HEK293T (cell line): ENCODE measurements around the gene METTL2B.
"Not testable (repeated sequence)": the region's sequence is repeated elsewhere in the genome, so short reads cannot be mapped to it uniquely, and the experiment has no call there.

ENCODE experiments used
- CTCF ChIA-PET: fragments of 350-600 bp; formaldehyde crosslinking; extraction: SDS; loops from one replicate; lab custom pipeline; 2021; ENCODE audit warnings: antibody characterized with exemption, inconsistent platforms; lab: Yijun Ruan, JAX
- POLR2A ChIA-PET: fragments of 350-600 bp; formaldehyde crosslinking; extraction: SDS; loops from one replicate; lab custom pipeline; 2020; ENCODE audit warnings: antibody characterized with exemption, inconsistent platforms; lab: Yijun Ruan, JAX
- DNase-seq: peaks from one replicate; pipeline ENCODE4 v3.0.0; 2012; ENCODE audit warnings: mixed read lengths; ENCODE audit errors: extremely low spot score
- ARNT ChIP-seq: fragments of 450-650 bp; IDR thresholded peaks from 2 replicates; pipeline ENCODE4 v1.6.1; 2017; ENCODE audit warnings: mild to moderate bottlenecking
- BHLHE40 ChIP-seq: fragments of 450-650 bp; IDR thresholded peaks from 2 replicates; pipeline ENCODE4 v1.6.1; 2016; ENCODE audit warnings: mild to moderate bottlenecking, moderate library complexity, borderline replicate concordance
- CTBP1 ChIP-seq: fragments of 450-650 bp; IDR thresholded peaks from 2 replicates; pipeline ENCODE4 v1.6.1; 2016; ENCODE audit warnings: borderline replicate concordance
- ELF4 ChIP-seq: fragments of 450-650 bp; IDR thresholded peaks from 2 replicates; pipeline ENCODE4 v1.6.1; 2017; ENCODE audit warnings: antibody characterized with exemption
- FOXA1 ChIP-seq: fragments of 450-650 bp; IDR thresholded peaks from 2 replicates; pipeline ENCODE4 v1.6.1; 2016; ENCODE audit warnings: mild to moderate bottlenecking
- FOXK2 ChIP-seq: fragments of 450-650 bp; IDR thresholded peaks from 2 replicates; pipeline ENCODE4 v1.6.1; 2016; ENCODE audit warnings: mild to moderate bottlenecking
- FOXM1 ChIP-seq: fragments of 450-650 bp; IDR thresholded peaks from 2 replicates; pipeline ENCODE4 v1.6.1; 2017; ENCODE audit warnings: mild to moderate bottlenecking, borderline replicate concordance
- LEF1 ChIP-seq: fragments of 450-650 bp; IDR thresholded peaks from 2 replicates; pipeline ENCODE4 v1.6.1; 2017; ENCODE audit warnings: mild to moderate bottlenecking, borderline replicate concordance
- PKNOX1 ChIP-seq: fragments of 450-650 bp; IDR thresholded peaks from 2 replicates; pipeline ENCODE4 v1.6.1; 2016
- SP1 ChIP-seq: fragments of 450-650 bp; IDR thresholded peaks from 2 replicates; pipeline ENCODE4 v1.6.1; 2017
- SUZ12 ChIP-seq: fragments of 450-650 bp; IDR thresholded peaks from 2 replicates; pipeline ENCODE4 v1.6.1; 2016; ENCODE audit warnings: mild to moderate bottlenecking
- ZNF384 ChIP-seq: fragments of 450-650 bp; IDR thresholded peaks from 2 replicates; pipeline ENCODE4 v1.6.1; 2016

Gene METTL2B

GRCh38 chr7:128550920-128551319 lies 74.4 kb downstream of the METTL2B start:
- TF ChIP-seq PKNOX1, result no peak
- TF ChIP-seq BHLHE40, result no peak
- no peak for TF ChIP-seq ARNT
- no peak for TF ChIP-seq FOXA1
- no peak for TF ChIP-seq SP1
- TF ChIP-seq FOXM1, result no peak
- no peak for TF ChIP-seq FOXK2
- TF ChIP-seq LEF1, result no peak
- TF ChIP-seq SUZ12, result no peak
- TF ChIP-seq CTBP1, result no peak
- no peak for TF ChIP-seq ZNF384
- no peak for TF ChIP-seq ELF4
- no peak for DNase-seq
- ChIA-PET CTCF (no interaction called here), POLR2A (no interaction called here)

DNA sequence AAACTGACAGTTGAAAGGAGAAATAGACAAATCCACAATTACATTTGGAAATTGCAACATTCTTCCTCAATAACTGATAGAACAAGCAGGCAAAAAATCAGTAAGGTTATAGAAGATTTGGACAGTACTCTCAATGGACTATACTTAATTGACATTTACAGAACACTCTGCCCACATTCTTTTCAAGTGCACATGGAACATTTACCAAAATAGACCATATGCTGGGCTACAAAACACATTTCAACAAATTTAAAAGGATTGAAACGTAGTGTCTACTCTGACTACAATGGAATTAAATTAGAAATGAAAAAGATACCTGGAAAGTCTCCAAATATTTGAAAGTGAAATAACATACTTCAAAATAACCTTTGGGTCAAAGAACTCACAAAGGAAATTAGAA lies 77.8 kb downstream of the METTL2B start:
- POLR2A ChIA-PET, DNase-seq, CTCF ChIA-PET: not testable (repeated sequence)
